GM23338 (cell line): ENCODE data around the gene PPP2R5C. TPM values are rescaled to one million over a fixed set of nuclear protein-coding genes. Genes with fewer than 3 reads are reported as not detected.

Experiments used
- ATAC-seq: fragments of 200-7000 bp; cut with Tn5 transposase; 3 replicates; pipeline ENCODE4 v1.9.1; 2020
- DNase-seq: peaks from one replicate; pipeline ENCODE4 v3.0.0-alpha.2; 2015; ENCODE audit warnings: low spot score
- H2AFZ ChIP-seq: fragments of 200-600 bp; sonication (generic); 2 replicates; pipeline ENCODE4 v1.8.0; 2016; ENCODE audit warnings: antibody characterized with exemption, mild to moderate bottlenecking, moderate library complexity
- H3F3A ChIP-seq: fragments of 200-600 bp; sonication (generic); replicated peaks from 2 replicates; pipeline ENCODE4 v1.8.0; 2017; ENCODE audit warnings: antibody characterized with exemption, mixed run types, low read depth
- H3K27ac ChIP-seq: fragments of 200-600 bp; sonication (generic); 2 replicates; pipeline ENCODE4 v1.6.1; 2016; ENCODE audit warnings: low read depth
- H3K27me3 ChIP-seq: fragments of 200-600 bp; sonication (generic); 2 replicates; pipeline ENCODE4 v1.8.0; 2016; ENCODE audit warnings: mild to moderate bottlenecking, mixed run types, moderate library complexity; ENCODE audit not compliant: insufficient read depth
- H3K36me3 ChIP-seq: fragments of 200-600 bp; sonication (generic); 2 replicates; pipeline ENCODE4 v1.8.0; 2016; ENCODE audit warnings: mild to moderate bottlenecking; ENCODE audit not compliant: insufficient read depth
- H3K4me1 ChIP-seq: fragments of 200-600 bp; sonication (generic); 2 replicates; pipeline ENCODE4 v1.8.0; 2016; ENCODE audit warnings: mild to moderate bottlenecking, moderate library complexity; ENCODE audit not compliant: insufficient read depth
- H3K4me2 ChIP-seq: fragments of 200-600 bp; sonication (generic); 2 replicates; pipeline ENCODE4 v1.7.1; 2017; ENCODE audit warnings: mixed run types
- H3K4me3 ChIP-seq: fragments of 200-600 bp; sonication (generic); 2 replicates; pipeline ENCODE4 v1.6.1; 2016; ENCODE audit warnings: mixed run types
- H3K79me2 ChIP-seq: fragments of 200-600 bp; sonication (generic); replicated peaks from 2 replicates; pipeline ENCODE4 v1.8.0; 2017; ENCODE audit warnings: mild to moderate bottlenecking; ENCODE audit not compliant: insufficient read depth
- H3K9me2 ChIP-seq: fragments of 200-600 bp; sonication (generic); 2 replicates; pipeline ENCODE4 v1.8.0; 2017; ENCODE audit not compliant: insufficient read depth
- H4K20me1 ChIP-seq: fragments of 200-600 bp; sonication (generic); replicated peaks from 2 replicates; pipeline ENCODE4 v1.8.0; 2017; ENCODE audit warnings: mild to moderate bottlenecking; ENCODE audit not compliant: insufficient read depth
- H3K27ac Mint-ChIP-seq: 2 replicates; pipeline ENCODE4 v1.8.0; 2020; ENCODE audit warnings: inconsistent platforms, mild to moderate bottlenecking, moderate library complexity, mixed read lengths
- H3K27me3 Mint-ChIP-seq: 3 replicates; pipeline ENCODE4 v1.8.0; 2022; ENCODE audit warnings: low read depth, mild to moderate bottlenecking, moderate library complexity, mixed read lengths, inconsistent platforms; ENCODE audit not compliant: insufficient read depth, poor library complexity
- H3K36me3 Mint-ChIP-seq: 3 replicates; pipeline ENCODE4 v1.8.0; 2021; ENCODE audit warnings: low read depth, mild to moderate bottlenecking, inconsistent platforms, moderate library complexity, mixed read lengths
- H3K4me1 Mint-ChIP-seq: 3 replicates; pipeline ENCODE4 v1.8.0; 2020; ENCODE audit warnings: mild to moderate bottlenecking, inconsistent platforms, mixed read lengths
- H3K4me3 Mint-ChIP-seq: 3 replicates; pipeline ENCODE4 v1.8.0; 2021; ENCODE audit warnings: moderate library complexity, mild to moderate bottlenecking, inconsistent platforms, mixed read lengths
- H3K9me3 Mint-ChIP-seq: 3 replicates; pipeline ENCODE4 v1.8.0; 2020; ENCODE audit warnings: moderate library complexity, mild to moderate bottlenecking, inconsistent platforms, mixed read lengths
- CREB1 ChIP-seq: fragments of 250-450 bp; sonication (Bioruptor Pico); IDR thresholded peaks from 2 replicates; pipeline ENCODE4 v1.5.0; 2020; ENCODE audit warnings: low read depth, mild to moderate bottlenecking, moderate library complexity
- CTCF ChIP-seq, 2 experiments: fragments of 200-600 bp in 1 of 2; sonication (generic) in 1 of 2; conservative IDR thresholded peaks; 2 replicates each; pipeline versions ENCODE4 v1.5.1 to v1.6.1; 2016 to 2017; ENCODE audit warnings: antibody characterized with exemption in 2 of 2, low read depth in 2 of 2, mild to moderate bottlenecking in 2 of 2, moderate library complexity in 1 of 2
- ETS1 ChIP-seq: IDR thresholded peaks from 2 replicates; pipeline ENCODE4 v1.6.1; 2016; ENCODE audit warnings: antibody characterized with exemption
- EZH2 ChIP-seq: fragments of 200-600 bp; sonication (generic); IDR thresholded peaks from one replicate; pipeline ENCODE4 v1.8.0; 2017; ENCODE audit warnings: antibody characterized with exemption, mild to moderate bottlenecking, low read depth; ENCODE audit not compliant: unreplicated experiment
- EZH2phosphoT487 ChIP-seq: fragments of 200-600 bp; sonication (generic); IDR thresholded peaks from one replicate; pipeline ENCODE4 v1.8.1; 2018; ENCODE audit warnings: antibody characterized with exemption; ENCODE audit not compliant: unreplicated experiment
- JUNB ChIP-seq: IDR thresholded peaks from one replicate; pipeline ENCODE4 v1.6.1; 2016; ENCODE audit warnings: antibody characterized with exemption; ENCODE audit not compliant: unreplicated experiment
- NANOG ChIP-seq: IDR thresholded peaks from 2 replicates; pipeline ENCODE4 v1.6.1; 2016; ENCODE audit warnings: antibody characterized with exemption, borderline replicate concordance
- POLR2AphosphoS5 ChIP-seq: IDR thresholded peaks from 2 replicates; pipeline ENCODE4 v1.6.1; 2016; ENCODE audit warnings: antibody characterized with exemption, low read depth
- STAT1 ChIP-seq: IDR thresholded peaks from one replicate; pipeline ENCODE4 v1.6.1; 2016; ENCODE audit warnings: antibody characterized with exemption; ENCODE audit not compliant: unreplicated experiment
- ZNF114 ChIP-seq: fragments of 250-450 bp; sonication (Bioruptor Pico); IDR thresholded peaks from 2 replicates; pipeline ENCODE4 v1.5.0; 2020; ENCODE audit warnings: mild to moderate bottlenecking, moderate library complexity
- ZNF331 ChIP-seq: fragments of 250-450 bp; sonication (Bioruptor Pico); IDR thresholded peaks from 2 replicates; pipeline ENCODE4 v1.5.0; 2020; ENCODE audit warnings: low read depth, mild to moderate bottlenecking, moderate library complexity
- polyA plus RNA-seq: library from polyadenylated mRNA; unstranded; fragments of >200 nt; fragmentation: Nextera tagmentation; extraction: Ambion mirVana; gene quantifications from 2 replicates; pipeline ENCODE4 v1.2.1, GENCODE V29; 2016
- total RNA-seq: library from RNA; depleted of rRNA; stranded (reverse); fragments of >200 nt; shearing (Covaris generic); gene quantifications from 2 replicates; pipeline ENCODE4 v1.2.3, GENCODE V29; 2014
- TF ChIP-seq, protein P1 (sequence below): fragments of 250-450 bp; sonication (Bioruptor Pico); IDR thresholded peaks from 2 replicates; pipeline ENCODE4 v1.5.0; 2020; ENCODE audit warnings: mild to moderate bottlenecking, moderate library complexity
- TF ChIP-seq, protein P2 (sequence below): IDR thresholded peaks from one replicate; pipeline ENCODE4 v1.6.1; 2018; ENCODE audit warnings: antibody characterized with exemption; ENCODE audit not compliant: unreplicated experiment

The PPP2R5C gene
- total and polyA plus RNA-seq, 2 experiments from 2014 or later = 75.4 to 79.7 TPM

DNA sequence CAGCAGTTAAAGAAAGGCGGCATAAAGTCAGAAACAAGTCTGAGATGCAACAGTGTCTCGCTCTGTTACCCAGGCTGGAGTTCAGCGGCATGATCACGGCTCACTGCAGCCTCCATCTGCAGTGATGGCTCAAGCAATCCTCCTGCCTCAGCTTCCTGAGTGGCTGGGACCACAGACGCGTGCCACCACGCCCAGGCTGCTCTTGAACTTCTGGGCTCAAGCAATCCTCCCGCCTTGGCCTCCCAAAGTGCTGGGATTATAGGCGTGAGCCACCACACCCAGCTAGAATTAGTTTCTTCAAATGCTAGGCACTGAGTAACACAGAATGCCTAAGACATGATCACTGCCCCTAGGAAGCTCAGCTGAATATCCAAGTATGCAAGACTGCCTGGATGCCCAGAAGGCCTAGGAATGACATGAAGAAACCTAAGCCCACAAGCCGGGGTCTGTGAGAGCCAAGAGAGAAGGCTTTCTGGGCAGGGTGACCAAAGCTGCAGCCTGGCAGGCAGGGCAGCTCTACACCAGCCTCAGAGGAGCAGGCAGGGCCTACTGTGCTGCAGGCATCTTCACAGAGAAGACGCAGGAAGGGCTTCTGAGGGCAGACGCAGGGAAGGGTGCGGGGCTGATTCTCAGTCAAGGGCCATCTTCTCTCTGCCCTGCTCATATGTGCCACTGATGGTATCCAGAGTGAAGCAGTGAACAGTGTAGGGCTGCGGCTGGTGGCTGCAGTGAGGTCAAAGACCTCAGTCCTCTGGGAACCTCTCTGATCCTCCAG, 4.3 kb upstream of the PPP2R5C start:
- no peak overlapping the region for H3K4me3 Mint-ChIP-seq
- Histone ChIP-seq H3K4me2 (no peak overlapping the region), H3F3A (no peaks in the 10 kb centered on the region), H3K27ac (no peak overlapping the region), H3K4me3 (no peak overlapping the region), H3K79me2 (no peaks in the 10 kb centered on the region), H3K36me3 (no peaks in the 10 kb centered on the region), H3K27me3 (peaks cover 17% of the 10 kb centered on the region), H4K20me1 (no peaks in the 10 kb centered on the region), H3K4me1 (peaks cover 5% of the 10 kb centered on the region), H2AFZ (no peak overlapping the region; the same call in 1 of the 2 replicates), H3K9me2 (no peaks in the 10 kb centered on the region)
- DNase-seq = no peak
- ATAC-seq = no peak
- H3K27ac Mint-ChIP-seq = no peak overlapping the region
- H3K4me1 Mint-ChIP-seq = peaks cover 7% of the 10 kb centered on the region
- peaks cover 4% of the 10 kb centered on the region for H3K9me3 Mint-ChIP-seq
- H3K27me3 Mint-ChIP-seq = peaks cover 10% of the 10 kb centered on the region
- no peaks in the 10 kb centered on the region; the same call in 2 of the 3 replicates for H3K36me3 Mint-ChIP-seq
- no peak for TF ChIP-seq POLR2AphosphoS5
- TF ChIP-seq, protein P1, sequence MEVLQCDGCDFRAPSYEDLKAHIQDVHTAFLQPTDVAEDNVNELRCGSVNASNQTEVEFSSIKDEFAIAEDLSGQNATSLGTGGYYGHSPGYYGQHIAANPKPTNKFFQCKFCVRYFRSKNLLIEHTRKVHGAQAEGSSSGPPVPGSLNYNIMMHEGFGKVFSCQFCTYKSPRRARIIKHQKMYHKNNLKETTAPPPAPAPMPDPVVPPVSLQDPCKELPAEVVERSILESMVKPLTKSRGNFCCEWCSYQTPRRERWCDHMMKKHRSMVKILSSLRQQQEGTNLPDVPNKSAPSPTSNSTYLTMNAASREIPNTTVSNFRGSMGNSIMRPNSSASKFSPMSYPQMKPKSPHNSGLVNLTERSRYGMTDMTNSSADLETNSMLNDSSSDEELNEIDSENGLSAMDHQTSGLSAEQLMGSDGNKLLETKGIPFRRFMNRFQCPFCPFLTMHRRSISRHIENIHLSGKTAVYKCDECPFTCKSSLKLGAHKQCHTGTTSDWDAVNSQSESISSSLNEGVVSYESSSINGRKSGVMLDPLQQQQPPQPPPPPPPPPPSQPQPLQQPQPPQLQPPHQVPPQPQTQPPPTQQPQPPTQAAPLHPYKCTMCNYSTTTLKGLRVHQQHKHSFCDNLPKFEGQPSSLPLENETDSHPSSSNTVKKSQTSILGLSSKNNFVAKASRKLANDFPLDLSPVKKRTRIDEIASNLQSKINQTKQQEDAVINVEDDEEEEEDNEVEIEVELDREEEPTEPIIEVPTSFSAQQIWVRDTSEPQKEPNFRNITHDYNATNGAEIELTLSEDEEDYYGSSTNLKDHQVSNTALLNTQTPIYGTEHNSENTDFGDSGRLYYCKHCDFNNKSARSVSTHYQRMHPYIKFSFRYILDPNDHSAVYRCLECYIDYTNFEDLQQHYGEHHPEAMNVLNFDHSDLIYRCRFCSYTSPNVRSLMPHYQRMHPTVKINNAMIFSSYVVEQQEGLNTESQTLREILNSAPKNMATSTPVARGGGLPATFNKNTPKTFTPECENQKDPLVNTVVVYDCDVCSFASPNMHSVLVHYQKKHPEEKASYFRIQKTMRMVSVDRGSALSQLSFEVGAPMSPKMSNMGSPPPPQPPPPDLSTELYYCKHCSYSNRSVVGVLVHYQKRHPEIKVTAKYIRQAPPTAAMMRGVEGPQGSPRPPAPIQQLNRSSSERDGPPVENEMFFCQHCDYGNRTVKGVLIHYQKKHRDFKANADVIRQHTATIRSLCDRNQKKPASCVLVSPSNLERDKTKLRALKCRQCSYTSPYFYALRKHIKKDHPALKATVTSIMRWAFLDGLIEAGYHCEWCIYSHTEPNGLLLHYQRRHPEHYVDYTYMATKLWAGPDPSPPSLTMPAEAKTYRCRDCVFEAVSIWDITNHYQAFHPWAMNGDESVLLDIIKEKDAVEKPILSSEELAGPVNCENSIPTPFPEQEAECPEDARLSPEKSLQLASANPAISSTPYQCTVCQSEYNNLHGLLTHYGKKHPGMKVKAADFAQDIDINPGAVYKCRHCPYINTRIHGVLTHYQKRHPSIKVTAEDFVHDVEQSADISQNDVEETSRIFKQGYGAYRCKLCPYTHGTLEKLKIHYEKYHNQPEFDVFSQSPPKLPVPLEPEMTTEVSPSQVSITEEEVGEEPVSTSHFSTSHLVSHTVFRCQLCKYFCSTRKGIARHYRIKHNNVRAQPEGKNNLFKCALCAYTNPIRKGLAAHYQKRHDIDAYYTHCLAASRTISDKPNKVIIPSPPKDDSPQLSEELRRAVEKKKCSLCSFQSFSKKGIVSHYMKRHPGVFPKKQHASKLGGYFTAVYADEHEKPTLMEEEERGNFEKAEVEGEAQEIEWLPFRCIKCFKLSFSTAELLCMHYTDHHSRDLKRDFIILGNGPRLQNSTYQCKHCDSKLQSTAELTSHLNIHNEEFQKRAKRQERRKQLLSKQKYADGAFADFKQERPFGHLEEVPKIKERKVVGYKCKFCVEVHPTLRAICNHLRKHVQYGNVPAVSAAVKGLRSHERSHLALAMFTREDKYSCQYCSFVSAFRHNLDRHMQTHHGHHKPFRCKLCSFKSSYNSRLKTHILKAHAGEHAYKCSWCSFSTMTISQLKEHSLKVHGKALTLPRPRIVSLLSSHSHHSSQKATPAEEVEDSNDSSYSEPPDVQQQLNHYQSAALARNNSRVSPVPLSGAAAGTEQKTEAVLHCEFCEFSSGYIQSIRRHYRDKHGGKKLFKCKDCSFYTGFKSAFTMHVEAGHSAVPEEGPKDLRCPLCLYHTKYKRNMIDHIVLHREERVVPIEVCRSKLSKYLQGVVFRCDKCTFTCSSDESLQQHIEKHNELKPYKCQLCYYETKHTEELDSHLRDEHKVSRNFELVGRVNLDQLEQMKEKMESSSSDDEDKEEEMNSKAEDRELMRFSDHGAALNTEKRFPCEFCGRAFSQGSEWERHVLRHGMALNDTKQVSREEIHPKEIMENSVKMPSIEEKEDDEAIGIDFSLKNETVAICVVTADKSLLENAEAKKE (CRISPR knock-in tag) = no peak
- TF ChIP-seq, protein P2, sequence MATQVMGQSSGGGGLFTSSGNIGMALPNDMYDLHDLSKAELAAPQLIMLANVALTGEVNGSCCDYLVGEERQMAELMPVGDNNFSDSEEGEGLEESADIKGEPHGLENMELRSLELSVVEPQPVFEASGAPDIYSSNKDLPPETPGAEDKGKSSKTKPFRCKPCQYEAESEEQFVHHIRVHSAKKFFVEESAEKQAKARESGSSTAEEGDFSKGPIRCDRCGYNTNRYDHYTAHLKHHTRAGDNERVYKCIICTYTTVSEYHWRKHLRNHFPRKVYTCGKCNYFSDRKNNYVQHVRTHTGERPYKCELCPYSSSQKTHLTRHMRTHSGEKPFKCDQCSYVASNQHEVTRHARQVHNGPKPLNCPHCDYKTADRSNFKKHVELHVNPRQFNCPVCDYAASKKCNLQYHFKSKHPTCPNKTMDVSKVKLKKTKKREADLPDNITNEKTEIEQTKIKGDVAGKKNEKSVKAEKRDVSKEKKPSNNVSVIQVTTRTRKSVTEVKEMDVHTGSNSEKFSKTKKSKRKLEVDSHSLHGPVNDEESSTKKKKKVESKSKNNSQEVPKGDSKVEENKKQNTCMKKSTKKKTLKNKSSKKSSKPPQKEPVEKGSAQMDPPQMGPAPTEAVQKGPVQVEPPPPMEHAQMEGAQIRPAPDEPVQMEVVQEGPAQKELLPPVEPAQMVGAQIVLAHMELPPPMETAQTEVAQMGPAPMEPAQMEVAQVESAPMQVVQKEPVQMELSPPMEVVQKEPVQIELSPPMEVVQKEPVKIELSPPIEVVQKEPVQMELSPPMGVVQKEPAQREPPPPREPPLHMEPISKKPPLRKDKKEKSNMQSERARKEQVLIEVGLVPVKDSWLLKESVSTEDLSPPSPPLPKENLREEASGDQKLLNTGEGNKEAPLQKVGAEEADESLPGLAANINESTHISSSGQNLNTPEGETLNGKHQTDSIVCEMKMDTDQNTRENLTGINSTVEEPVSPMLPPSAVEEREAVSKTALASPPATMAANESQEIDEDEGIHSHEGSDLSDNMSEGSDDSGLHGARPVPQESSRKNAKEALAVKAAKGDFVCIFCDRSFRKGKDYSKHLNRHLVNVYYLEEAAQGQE = no peak
- TF ChIP-seq EZH2 = no peak
- TF ChIP-seq NANOG = no peak
- TF ChIP-seq CTCF (conservative IDR thresholded peaks at IDR 0.05; ENCODE audit: low read depth in 2 of 2) = no peak
- no peak for TF ChIP-seq STAT1
- no peak for TF ChIP-seq ZNF331
- no peak for TF ChIP-seq EZH2phosphoT487
- TF ChIP-seq CREB1 (CRISPR knock-in tag) = no peak
- no peak for TF ChIP-seq ZNF114 (CRISPR knock-in tag)
- no peak for TF ChIP-seq ETS1
- TF ChIP-seq JUNB = no peak
